CD4-positive, CD25-positive, alpha-beta regulatory T cell (primary cell): ENCODE results near the gene UBE2L3. TPM values are rescaled to one million over a fixed set of nuclear protein-coding genes. Genes with fewer than 3 reads are reported as not detected.
"Not testable (repeated sequence)": the region's sequence is repeated elsewhere in the genome, so short reads cannot be mapped to it uniquely, and the experiment has no call there.

Experiments
- ATAC-seq, 2 donors: fragments of 150-1000 bp; cut with Tn5 transposase; one replicate each; pipeline ENCODE4 v1.10.0; 2021; ENCODE audit warnings: low read depth in 2 of 2, moderate number of reproducible peaks in 2 of 2, moderate library complexity in 1 of 2
- DNase-seq, 3 donors: peaks; one replicate each; pipeline versions ENCODE4 v3.0.0 to v3.0.0-alpha.2; 2012 to 2022; ENCODE audit warnings: mixed read lengths in 1 of 3
- H3K27ac ChIP-seq: one replicate; pipeline ENCODE4 v1.7.0; 2013; ENCODE audit warnings: mild to moderate bottlenecking, low read length; ENCODE audit not compliant: insufficient read depth, poor library complexity, severe bottlenecking
- H3K27me3 ChIP-seq: one replicate; pipeline ENCODE4 v1.7.0; 2013; ENCODE audit warnings: low read length; ENCODE audit not compliant: control insufficient read depth, insufficient read depth
- H3K36me3 ChIP-seq: one replicate; pipeline ENCODE4 v1.7.0; 2013; ENCODE audit warnings: mild to moderate bottlenecking, low read length, moderate library complexity; ENCODE audit not compliant: control insufficient read depth, insufficient read depth
- H3K4me1 ChIP-seq: 2 replicates; pipeline ENCODE4 v1.7.0; 2013; ENCODE audit warnings: mild to moderate bottlenecking, low read length; ENCODE audit not compliant: insufficient read depth, control insufficient read depth, poor library complexity, severe bottlenecking
- H3K4me3 ChIP-seq: one replicate; pipeline ENCODE4 v1.7.0; 2013; ENCODE audit warnings: low read depth, mild to moderate bottlenecking, low read length, moderate library complexity
- H3K9me3 ChIP-seq, 2 experiments: 1 replicate in 1 of 2; 2 replicates in 1 of 2; pipeline ENCODE4 v1.7.0; 2013; ENCODE audit warnings: low read length in 2 of 2, mild to moderate bottlenecking in 1 of 2, moderate library complexity in 1 of 2; ENCODE audit not compliant: control insufficient read depth in 2 of 2
- H3K27ac Mint-ChIP-seq, 3 donors: one replicate each; pipeline ENCODE4 v1.8.0; 2020 to 2022; ENCODE audit warnings: mild to moderate bottlenecking in 3 of 3, mixed read lengths in 3 of 3, moderate library complexity in 2 of 3
- H3K27me3 Mint-ChIP-seq: one replicate; pipeline ENCODE4 v1.8.0; 2022; ENCODE audit warnings: mild to moderate bottlenecking, mixed read lengths
- H3K36me3 Mint-ChIP-seq: one replicate; pipeline ENCODE4 v1.8.0; 2020; ENCODE audit warnings: mixed read lengths
- H3K4me1 Mint-ChIP-seq, 4 donors: one replicate each; pipeline ENCODE4 v1.8.0; 2020 to 2022; ENCODE audit warnings: mixed read lengths in 4 of 4, mild to moderate bottlenecking in 1 of 4
- H3K4me3 Mint-ChIP-seq, 4 donors: one replicate each; pipeline ENCODE4 v1.8.0; 2020 to 2022; ENCODE audit warnings: mild to moderate bottlenecking in 4 of 4, mixed read lengths in 4 of 4, moderate library complexity in 3 of 4
- H3K9me3 Mint-ChIP-seq, 7 donors: one replicate each; pipeline ENCODE4 v1.8.0; 2020 to 2022; ENCODE audit warnings: mixed read lengths in 7 of 7, mild to moderate bottlenecking in 3 of 7, moderate library complexity in 2 of 7
- polyA plus RNA-seq, 4 donors: library from polyadenylated mRNA; unstranded; fragments of 300-500 nt; fragmentation: Illumina TruSeq; gene quantifications; one replicate each; pipeline ENCODE4 v1.2.3, GENCODE V29; 2021
- total RNA-seq: library from RNA; stranded (reverse); gene quantifications from one replicate; pipeline ENCODE4 v1.2.3, GENCODE V29; 2022

The UBE2L3 gene
- total and polyA plus RNA-seq, 5 donors from 2014 or later: 33.7 to 124 (median 104) TPM

DNA sequence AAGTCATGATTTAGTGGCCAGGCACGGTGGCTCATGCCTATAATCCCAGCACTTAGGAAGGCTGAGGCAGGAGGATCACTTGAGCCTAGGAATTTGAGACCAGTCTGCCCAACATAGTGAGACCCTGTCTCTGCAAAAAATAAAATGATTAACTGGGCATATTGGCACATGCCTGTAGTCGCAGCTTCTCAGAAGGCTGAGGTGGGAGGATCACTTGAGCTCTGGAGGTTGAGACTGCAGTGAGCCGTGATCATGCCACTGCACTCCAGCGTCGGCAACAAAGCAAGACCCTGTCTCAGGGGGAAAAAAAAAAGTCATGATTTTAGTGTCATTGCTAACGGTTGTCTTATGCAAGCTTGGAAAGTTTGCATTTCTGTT lies 11.9 kb downstream of the UBE2L3 start:
- peak overlapping the region in 1 of 3 donors; percentile 43 for H3K27ac Mint-ChIP-seq
- DNase-seq (no peak), ATAC-seq (no peak)
- H3K4me3 Mint-ChIP-seq: peak overlapping the region in 1 of 4 donors; percentile 16
- Histone ChIP-seq H3K36me3 (peaks cover 9% of the 10 kb centered on the region), H3K4me1 (peaks cover 27% of the 10 kb centered on the region), H3K27me3 (no peaks in the 10 kb centered on the region), H3K9me3 (no peaks in the 10 kb centered on the region), H3K4me3 (no peak overlapping the region), H3K27ac (no peak overlapping the region)
- H3K4me1 Mint-ChIP-seq: peaks cover 5 to 69% (median 45%) of the 10 kb centered on the region in 4 donors
- peaks cover 5% of the 10 kb centered on the region for H3K36me3 Mint-ChIP-seq
- no peaks in the 10 kb centered on the region for H3K27me3 Mint-ChIP-seq
- H3K9me3 Mint-ChIP-seq: no peaks in the 10 kb centered on the region

DNA sequence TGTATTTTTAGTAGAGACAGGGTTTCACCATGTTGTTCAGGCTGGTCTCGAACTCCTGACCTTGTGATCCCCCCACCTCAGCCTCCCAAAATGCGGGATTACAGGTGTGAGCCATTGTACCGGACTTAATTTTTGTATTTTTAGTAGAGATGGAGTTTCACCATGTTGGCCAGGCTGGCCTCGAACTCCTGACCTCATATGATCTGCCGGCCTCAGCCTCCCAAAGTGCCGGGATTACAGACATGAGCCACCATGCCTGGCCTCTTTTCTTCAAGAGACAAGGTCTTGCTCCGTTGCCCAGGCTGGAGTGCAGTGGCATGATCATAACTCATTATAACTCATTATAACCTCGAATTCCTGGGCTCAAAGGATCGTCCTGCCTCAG lies 13.1 kb downstream of the UBE2L3 start:
- H3K4me1 ChIP-seq: peaks cover 27% of the 10 kb centered on the region
- not testable (repeated sequence) for H3K36me3 Mint-ChIP-seq, ATAC-seq, H3K27ac ChIP-seq, H3K4me3 ChIP-seq, DNase-seq, H3K9me3 ChIP-seq, H3K27me3 ChIP-seq, H3K36me3 ChIP-seq, H3K27me3 Mint-ChIP-seq, H3K9me3 Mint-ChIP-seq
- Mint-ChIP-seq H3K27ac (peak overlapping the region in 2 of 3 donors; percentile 62 to 88), H3K4me1 (peaks cover 4 to 72% (median 47%) of the 10 kb centered on the region in 4 donors), H3K4me3 (peak overlapping the region in 1 of 4 donors; percentile 24)

DNA sequence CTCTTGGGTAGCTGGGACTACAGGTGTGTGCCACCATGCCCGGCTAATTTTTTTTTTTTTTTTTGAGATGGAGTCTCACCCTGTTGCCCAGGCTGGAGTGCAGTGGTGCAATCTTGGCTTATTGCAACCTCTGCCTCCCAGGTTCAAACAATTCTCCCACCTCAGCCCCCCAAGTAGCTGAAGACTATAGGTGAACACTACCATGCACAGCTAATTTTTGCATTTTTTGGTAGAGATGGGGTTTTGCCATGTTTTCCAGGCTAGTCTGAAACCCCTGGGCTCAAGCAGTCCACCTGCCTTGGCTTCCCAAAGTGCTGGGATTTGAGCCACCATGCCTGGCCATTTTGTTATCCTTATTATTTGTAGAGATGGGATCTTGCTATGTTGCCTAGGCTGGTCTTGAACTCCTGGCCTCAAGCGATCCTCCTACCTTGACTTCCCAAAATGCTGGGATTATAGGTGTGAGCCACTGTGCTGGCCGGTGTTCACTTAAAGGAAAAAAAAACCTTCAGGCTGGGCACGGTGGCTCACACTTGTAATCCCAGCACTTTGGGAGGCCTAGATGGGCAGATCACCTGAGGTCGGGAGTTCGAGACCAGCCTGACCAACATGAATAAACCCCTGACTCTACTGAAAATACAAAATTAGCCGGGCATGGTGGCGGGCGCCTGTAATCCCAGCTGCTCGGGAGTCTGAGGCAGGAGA lies 13.6 kb downstream of the UBE2L3 start:
- H3K4me3 Mint-ChIP-seq, H3K27ac Mint-ChIP-seq, H3K36me3 ChIP-seq, H3K27me3 Mint-ChIP-seq, H3K27ac ChIP-seq, DNase-seq, H3K4me3 ChIP-seq, ATAC-seq, H3K27me3 ChIP-seq, H3K9me3 Mint-ChIP-seq, H3K9me3 ChIP-seq: not testable (repeated sequence)
- peaks cover 4 to 70% (median 45%) of the 10 kb centered on the region in 4 donors for H3K4me1 Mint-ChIP-seq
- H3K4me1 ChIP-seq: peaks cover 24% of the 10 kb centered on the region
- peaks cover 11% of the 10 kb centered on the region for H3K36me3 Mint-ChIP-seq

DNA sequence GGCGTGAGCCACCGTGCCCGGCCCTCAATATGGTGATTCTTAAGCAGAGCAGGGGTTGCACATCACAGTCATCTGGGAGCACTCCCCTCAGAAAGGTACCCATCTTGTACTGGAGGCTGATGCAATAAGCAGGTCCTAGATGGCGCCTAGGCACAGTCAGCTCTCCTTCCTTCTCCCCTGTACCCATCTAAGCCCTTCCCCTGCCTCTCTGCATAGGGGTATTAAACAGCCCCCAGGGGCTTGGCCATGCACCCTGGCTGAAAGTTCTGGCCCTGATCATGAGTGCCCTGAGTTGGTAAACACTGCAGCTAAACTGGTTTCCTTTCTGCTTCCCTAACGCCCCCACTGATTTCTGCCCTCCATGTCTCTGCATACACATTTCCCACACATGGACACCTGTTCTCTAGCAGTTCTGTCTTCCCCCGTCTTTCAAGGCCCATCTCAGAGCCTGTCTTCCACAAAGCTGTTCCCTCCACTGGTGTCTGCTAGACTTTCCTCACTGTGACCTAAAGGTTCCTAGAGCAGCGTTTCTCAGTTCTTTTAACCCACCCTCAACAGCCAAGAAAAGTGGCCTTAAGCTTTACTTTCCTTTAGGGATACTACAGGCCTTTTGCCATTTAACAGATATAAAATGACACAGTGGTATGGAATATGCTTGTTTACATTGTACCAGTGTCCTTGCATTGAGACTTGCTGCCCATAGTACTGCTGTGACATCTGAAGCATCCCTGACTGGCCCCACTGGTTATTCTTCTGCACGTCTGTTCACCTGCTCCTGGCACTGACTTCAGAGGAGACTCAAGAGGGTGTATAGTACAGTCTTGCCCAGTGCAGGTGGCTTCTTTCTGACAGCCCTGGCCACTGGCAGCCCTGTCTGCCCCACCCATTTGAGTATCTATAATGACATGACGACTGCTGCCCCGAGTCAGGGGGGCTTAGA lies 15.6 kb downstream of the UBE2L3 start:
- H3K36me3 ChIP-seq: peaks cover 6% of the 10 kb centered on the region
- DNase-seq (no peak), ATAC-seq (no peak)
- Mint-ChIP-seq H3K27ac (peak overlapping the region in 2 of 3 donors; percentile 32 to 78), H3K36me3 (peaks cover 14% of the 10 kb centered on the region), H3K27me3 (peaks cover 4% of the 10 kb centered on the region), H3K4me1 (peaks cover 9 to 71% (median 45%) of the 10 kb centered on the region in 4 donors), H3K9me3 (no peaks in the 10 kb centered on the region), H3K4me3 (peak overlapping the region in 3 of 4 donors; percentile 15 to 36 (median 21))
- H3K9me3 ChIP-seq: no peaks in the 10 kb centered on the region
- H3K4me3 ChIP-seq: peak overlapping the region; percentile 7
- peaks cover 25% of the 10 kb centered on the region for H3K4me1 ChIP-seq
- H3K27me3 ChIP-seq: no peaks in the 10 kb centered on the region
- H3K27ac ChIP-seq: no peak overlapping the region

DNA sequence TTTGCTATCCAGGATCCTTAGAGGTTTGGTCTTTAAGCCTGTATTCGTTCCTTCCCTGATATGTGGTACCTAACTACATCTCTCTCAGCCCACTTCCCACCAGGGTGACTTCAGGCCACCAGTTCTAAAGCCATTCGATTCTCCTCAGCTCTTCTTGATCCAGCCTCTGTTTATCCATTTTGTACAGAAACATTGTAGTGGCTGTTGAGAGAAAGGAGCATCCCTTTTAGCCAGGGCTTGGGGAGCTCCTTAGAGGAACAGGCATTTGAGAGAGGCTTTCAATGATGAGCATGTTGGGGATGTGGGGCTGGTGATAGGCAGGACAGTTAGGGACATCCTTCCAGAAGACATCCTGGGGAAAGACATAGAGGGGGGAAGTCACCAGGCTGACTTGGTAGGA lies 17.9 kb downstream of the UBE2L3 start:
- Histone ChIP-seq H3K27ac (no peak overlapping the region), H3K36me3 (peaks cover 12% of the 10 kb centered on the region), H3K4me3 (no peak overlapping the region), H3K27me3 (no peaks in the 10 kb centered on the region), H3K9me3 (no peaks in the 10 kb centered on the region), H3K4me1 (peaks cover 21% of the 10 kb centered on the region)
- Mint-ChIP-seq H3K27me3 (peaks cover 4% of the 10 kb centered on the region), H3K4me3 (peak overlapping the region in 1 of 4 donors; percentile 79), H3K9me3 (no peaks in the 10 kb centered on the region), H3K4me1 (peaks cover 12 to 64% (median 36%) of the 10 kb centered on the region in 4 donors), H3K27ac (peak overlapping the region in 2 of 3 donors; percentile 4 to 9), H3K36me3 (peaks cover 19% of the 10 kb centered on the region)
- ATAC-seq (no peak), DNase-seq (no peak)

DNA sequence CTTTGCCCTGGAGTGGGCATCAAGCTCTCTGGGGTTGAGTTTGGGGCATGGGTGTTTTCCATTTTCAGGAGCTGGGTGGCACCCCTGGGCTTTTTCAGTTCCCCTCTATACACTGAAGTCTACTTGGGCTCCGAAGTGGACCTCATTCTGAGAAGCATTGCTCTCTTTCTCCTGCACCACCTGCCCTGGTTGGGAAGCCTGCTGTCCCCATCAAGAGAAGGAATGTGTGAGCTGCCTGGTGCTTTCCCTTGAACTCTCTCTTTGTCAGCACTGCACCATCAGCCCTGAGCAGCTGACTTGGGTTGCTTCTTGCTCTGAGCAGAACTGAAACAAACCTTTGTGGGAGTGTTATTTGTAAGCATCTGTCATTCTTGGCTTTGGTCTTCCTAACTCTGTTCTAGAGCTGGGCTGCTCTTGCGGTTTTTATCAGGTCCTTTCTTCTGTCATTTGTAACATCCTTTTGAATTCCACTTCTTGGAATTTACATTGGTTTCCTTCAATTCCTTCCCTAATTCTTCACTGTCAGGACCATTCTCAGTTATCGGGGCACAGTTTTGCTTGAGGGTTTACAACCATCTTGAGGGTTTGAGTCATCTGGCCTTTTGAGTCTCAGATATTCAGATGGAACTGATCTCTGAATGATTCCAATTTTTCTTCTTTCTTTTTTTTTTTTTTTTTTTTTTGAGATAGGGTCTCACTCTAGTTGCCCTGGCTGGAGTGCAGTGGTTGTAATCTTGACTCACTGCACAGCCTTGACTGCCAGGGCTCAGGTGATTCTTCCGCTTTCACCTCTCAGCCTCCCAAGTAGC lies 20.5 kb downstream of the UBE2L3 start:
- Mint-ChIP-seq H3K4me1 (peaks cover 12 to 72% (median 39%) of the 10 kb centered on the region in 4 donors), H3K36me3 (peaks cover 19% of the 10 kb centered on the region), H3K9me3 (no peaks in the 10 kb centered on the region), H3K27me3 (peaks cover 4% of the 10 kb centered on the region), H3K27ac (peak overlapping the region; percentile 53 to 83 (median 83)), H3K4me3 (peak overlapping the region; percentile 55 to 73 (median 62))
- Histone ChIP-seq H3K27me3 (no peaks in the 10 kb centered on the region), H3K9me3 (no peaks in the 10 kb centered on the region), H3K4me1 (peaks cover 30% of the 10 kb centered on the region), H3K27ac (peak overlapping the region; percentile 17), H3K36me3 (peaks cover 31% of the 10 kb centered on the region), H3K4me3 (peak overlapping the region; percentile 48)
- ATAC-seq: peak; percentile 67 to 75
- DNase-seq: peak in 1 of 3 donors; percentile 60

DNA sequence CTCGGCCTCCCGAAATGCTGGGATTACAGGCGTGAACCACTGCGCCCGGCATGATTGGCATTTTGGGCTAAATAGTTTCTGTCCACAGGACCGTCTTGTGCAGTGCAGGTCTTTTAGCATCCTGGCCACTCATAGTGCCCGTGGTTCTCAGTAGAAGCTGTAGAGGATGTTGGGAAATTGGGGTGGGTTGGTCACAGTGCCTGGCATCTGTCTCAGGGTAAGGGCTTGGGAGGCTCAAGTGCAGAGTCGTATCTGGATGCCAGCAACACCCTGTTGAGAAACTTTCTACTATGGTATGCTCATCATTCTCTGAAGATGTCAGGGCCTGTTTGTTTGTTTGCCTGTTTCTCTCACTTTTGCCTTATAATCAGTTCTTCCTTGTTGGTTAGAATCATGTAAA lies 21.9 kb downstream of the UBE2L3 start:
- peaks cover 28% of the 10 kb centered on the region for H3K4me1 ChIP-seq
- no peaks in the 10 kb centered on the region for H3K9me3 Mint-ChIP-seq

More for the DNA sequence above, 21.9 kb downstream of the UBE2L3 start:
- Histone ChIP-seq H3K9me3 (no peaks in the 10 kb centered on the region), H3K27me3 (no peaks in the 10 kb centered on the region), H3K4me3 (no peak overlapping the region), H3K36me3 (peaks cover 38% of the 10 kb centered on the region), H3K27ac (no peak overlapping the region)
- Mint-ChIP-seq H3K4me3 (peak overlapping the region; percentile 23 to 70 (median 44)), H3K27me3 (peaks cover 4% of the 10 kb centered on the region), H3K36me3 (peaks cover 33% of the 10 kb centered on the region), H3K27ac (peak overlapping the region in 2 of 3 donors; percentile 15 to 61), H3K4me1 (peaks cover 19 to 79% (median 45%) of the 10 kb centered on the region in 4 donors)
- no peak for DNase-seq
- no peak for ATAC-seq
